ENCODE measurements around the gene OS9. TPM values are rescaled to one million over a fixed set of nuclear protein-coding genes. Genes with fewer than 3 reads are reported as not detected.
"Not testable (repeated sequence)": the region's sequence is repeated elsewhere in the genome, so short reads cannot be mapped to it uniquely, and the experiment has no call there.

The OS9 gene
- total RNA-seq, 1 donor from 2014 or later = 133 TPM

- DNase-seq (ENCODE audit: low spot score) = no peak
- intact Hi-C loops (cut with DNase I) = no loop called here
Measured at GRCh38 chr12:57688931-57689330, 5.0 kb upstream of the OS9 start.

- intact Hi-C loops (cut with DNase I) = loop anchor here (5.0 kb wide), 1 partner anchor 170 kb away; the partner anchor contains the start of genes DDIT3 and MBD6
- no peak for DNase-seq (ENCODE audit: low spot score)
Measured at GRCh38 chr12:57692500-57692899, 1.4 kb upstream of the OS9 start.

GRCh38 chr12:57693317-57693658, 644 bp upstream of the OS9 start:
- intact Hi-C loops (cut with DNase I) = loop anchor here (5.0 kb wide), 1 partner anchor 171 kb away; the partner anchor contains the start of genes DDIT3 and MBD6
- DNase-seq (ENCODE audit: low spot score) = no peak

GRCh38 chr12:57694459-57695019, 607 bp downstream of the OS9 start:
- DNase-seq (ENCODE audit: low spot score) = no peak
- intact Hi-C loops (cut with DNase I) = loop anchor here (5.0 kb wide), 1 partner anchor 172 kb away; the partner anchor contains the start of genes DDIT3 and MBD6

- intact Hi-C loops (cut with DNase I) = no loop called here
- no peak for DNase-seq (ENCODE audit: low spot score)
Measured at GRCh38 chr12:57695770-57696432, 2.0 kb downstream of the OS9 start.

- intact Hi-C loops (cut with DNase I) = no loop called here
- no peak for DNase-seq (ENCODE audit: low spot score)
Measured at GRCh38 chr12:57697076-57697475, 3.1 kb downstream of the OS9 start.

GRCh38 chr12:57698414-57698813, 4.5 kb downstream of the OS9 start:
- intact Hi-C loops (cut with DNase I) = no loop called here
- no peak for DNase-seq (ENCODE audit: low spot score)

GRCh38 chr12:57700317-57700716, 6.4 kb downstream of the OS9 start:
- no peak for DNase-seq (ENCODE audit: low spot score)
- intact Hi-C loops (cut with DNase I) = no loop called here

- DNase-seq (ENCODE audit: low spot score) = no peak
- intact Hi-C loops (cut with DNase I) = no loop called here
Measured at GRCh38 chr12:57707250-57707649, 13.3 kb downstream of the OS9 start.

GRCh38 chr12:57708296-57708695, 14.4 kb downstream of the OS9 start:
- no peak for DNase-seq (ENCODE audit: low spot score)
- intact Hi-C loops (cut with DNase I) = no loop called here

GRCh38 chr12:57712701-57713100, 18.8 kb downstream of the OS9 start:
- intact Hi-C loops (cut with DNase I) = no loop called here
- no peak for DNase-seq (ENCODE audit: low spot score)

GRCh38 chr12:57713209-57713608, 19.3 kb downstream of the OS9 start:
- intact Hi-C loops (cut with DNase I) = no loop called here
- DNase-seq (ENCODE audit: low spot score) = no peak

GRCh38 chr12:57715036-57715748, 21.3 kb downstream of the OS9 start:
- intact Hi-C loops (cut with DNase I); DNase-seq (ENCODE audit: low spot score): not testable (repeated sequence)

GRCh38 chr12:57715786-57716185, 21.9 kb downstream of the OS9 start:
- no peak for DNase-seq (ENCODE audit: low spot score)
- intact Hi-C loops (cut with DNase I) = no loop called here

- no peak for DNase-seq (ENCODE audit: low spot score)
- intact Hi-C loops (cut with DNase I) = no loop called here
Measured at GRCh38 chr12:57716305-57716704, 22.4 kb downstream of the OS9 start.

- intact Hi-C loops (cut with DNase I) = no loop called here
- no peak for DNase-seq (ENCODE audit: low spot score)
Measured at GRCh38 chr12:57717131-57717530, 23.2 kb downstream of the OS9 start.

GRCh38 chr12:57717846-57718640, 24.1 kb downstream of the OS9 start:
- intact Hi-C loops (cut with DNase I) = no loop called here
- no peak for DNase-seq (ENCODE audit: low spot score)

GRCh38 chr12:57718641-57719528, 25.0 kb downstream of the OS9 start:
- DNase-seq (ENCODE audit: low spot score) = no peak
- intact Hi-C loops (cut with DNase I) = no loop called here

All from cardiac septum (tissue), 1 donor.